NCI-H446 (cell line): Measurements from ENCODE around the gene SUMF2.
A peak's percentile ranks its signal among the peaks of the same experiment; 100 is the strongest.
"Not testable (repeated sequence)": the region's sequence is repeated elsewhere in the genome, so short reads cannot be mapped to it uniquely, and the experiment has no call there.

ENCODE experiments used
- DNase-seq, 2 experiments: peaks; one replicate each; lab custom pipeline; 2025; lab: John Stamatoyannopoulos, UW

Gene SUMF2

DNA sequence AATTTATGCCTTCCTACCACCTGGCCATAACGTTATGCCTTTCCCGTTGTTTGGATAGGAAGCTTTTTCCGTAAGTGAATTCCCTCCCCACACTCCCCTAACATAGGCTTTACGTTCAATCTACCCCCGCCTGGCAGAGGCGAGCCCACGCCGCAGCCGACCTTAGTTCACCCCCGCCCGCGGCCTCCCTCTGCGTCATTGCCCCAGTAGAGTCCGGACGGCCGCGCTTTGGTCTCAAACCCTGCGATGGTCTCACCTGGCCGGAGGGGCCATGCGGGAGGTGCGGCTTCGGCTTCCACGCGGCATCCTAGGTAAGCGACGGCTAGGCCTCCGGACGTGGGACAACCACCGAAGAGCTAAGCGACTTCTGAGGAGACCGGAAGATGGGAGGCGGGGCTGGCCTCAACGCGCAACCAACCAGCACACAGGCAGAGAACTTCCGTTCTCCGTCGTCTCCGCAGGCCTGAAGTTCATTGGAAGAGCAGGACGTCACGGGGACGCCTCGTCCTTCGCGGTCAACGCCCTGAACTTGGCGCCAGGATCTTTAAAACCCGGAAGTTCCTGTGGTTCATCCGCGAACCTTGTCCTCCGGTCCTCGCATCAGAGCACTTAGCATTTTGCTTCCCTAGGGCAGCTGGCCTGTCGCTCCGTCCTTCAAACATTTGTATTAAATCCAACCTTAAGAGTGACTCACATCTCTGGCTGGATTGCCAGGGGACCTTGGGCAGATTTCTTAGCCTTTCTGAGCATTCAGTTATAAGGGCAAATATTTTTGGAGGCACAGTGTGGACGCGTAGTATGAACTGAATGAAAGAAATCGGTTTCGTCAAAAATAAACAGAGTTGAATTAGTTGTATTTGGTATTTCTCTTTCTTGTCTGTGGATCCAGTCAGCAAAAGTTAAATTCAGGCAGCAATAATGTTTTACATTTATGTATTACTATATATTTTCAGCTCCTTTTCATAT lies 42.3 kb downstream of the SUMF2 start, which contains the start of gene CHCHD2:
Gene CHCHD2 (minus strand): TSS at position 369 of the 966 bp plus-strand sequence. CDS start 63 bp downstream, at position 306.
- peak; percentile 98 to 99 for DNase-seq

DNA sequence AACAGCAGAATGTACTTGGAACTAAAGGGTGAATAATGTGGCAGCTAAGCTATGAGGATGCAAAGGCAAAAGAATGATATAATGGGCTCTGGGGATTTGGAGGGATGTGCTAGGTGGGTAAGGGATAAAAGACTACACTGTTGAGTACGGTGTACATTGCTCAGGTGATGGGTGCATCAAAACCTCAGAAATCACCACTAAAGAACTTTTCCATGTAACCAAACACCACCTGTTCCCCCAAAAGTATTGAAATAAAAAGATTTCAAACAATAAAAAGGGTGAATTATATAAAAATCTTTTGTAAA lies 43.8 kb downstream of the SUMF2 start:
- DNase-seq, result no peak

DNA sequence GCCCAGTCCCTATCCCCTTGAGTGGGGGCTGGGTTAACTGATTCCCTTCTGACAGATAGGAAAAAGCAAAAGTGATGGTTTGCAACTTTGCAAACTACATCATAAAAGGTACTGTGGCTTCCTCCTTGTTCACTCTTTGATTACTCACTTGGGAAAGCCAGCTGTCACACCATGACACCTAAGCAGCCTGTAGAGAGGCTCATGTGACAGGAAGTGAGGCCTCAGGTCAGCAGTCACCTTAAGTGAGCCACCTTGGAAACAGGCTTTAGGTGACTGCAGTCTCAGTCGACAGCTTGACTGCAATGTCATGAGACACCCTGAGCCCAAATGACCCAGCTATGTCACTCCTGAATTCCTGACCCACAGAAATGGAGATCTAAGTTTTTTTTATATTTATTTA lies 46.5 kb downstream of the SUMF2 start:
- DNase-seq, result no peak

DNA sequence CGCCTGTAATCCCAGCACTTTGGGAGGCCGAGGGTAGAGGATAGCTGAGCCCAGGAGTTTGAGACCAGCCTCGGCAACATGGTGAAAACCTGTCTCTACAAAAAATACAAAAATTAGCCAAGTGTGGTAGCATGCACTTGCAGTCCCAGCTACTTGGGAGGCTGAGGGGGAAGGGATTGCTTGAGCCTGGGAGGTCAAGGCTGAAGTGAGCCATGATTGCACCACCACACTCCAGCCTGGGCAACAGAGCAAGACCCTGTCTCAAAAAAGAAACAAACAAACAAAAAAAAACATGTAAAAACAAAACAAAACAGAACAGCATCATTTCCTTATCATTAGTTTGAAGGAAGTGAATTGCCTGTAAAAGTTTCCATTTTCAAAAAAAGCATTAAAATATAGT lies 48.2 kb downstream of the SUMF2 start:
- not testable (repeated sequence) for DNase-seq

DNA sequence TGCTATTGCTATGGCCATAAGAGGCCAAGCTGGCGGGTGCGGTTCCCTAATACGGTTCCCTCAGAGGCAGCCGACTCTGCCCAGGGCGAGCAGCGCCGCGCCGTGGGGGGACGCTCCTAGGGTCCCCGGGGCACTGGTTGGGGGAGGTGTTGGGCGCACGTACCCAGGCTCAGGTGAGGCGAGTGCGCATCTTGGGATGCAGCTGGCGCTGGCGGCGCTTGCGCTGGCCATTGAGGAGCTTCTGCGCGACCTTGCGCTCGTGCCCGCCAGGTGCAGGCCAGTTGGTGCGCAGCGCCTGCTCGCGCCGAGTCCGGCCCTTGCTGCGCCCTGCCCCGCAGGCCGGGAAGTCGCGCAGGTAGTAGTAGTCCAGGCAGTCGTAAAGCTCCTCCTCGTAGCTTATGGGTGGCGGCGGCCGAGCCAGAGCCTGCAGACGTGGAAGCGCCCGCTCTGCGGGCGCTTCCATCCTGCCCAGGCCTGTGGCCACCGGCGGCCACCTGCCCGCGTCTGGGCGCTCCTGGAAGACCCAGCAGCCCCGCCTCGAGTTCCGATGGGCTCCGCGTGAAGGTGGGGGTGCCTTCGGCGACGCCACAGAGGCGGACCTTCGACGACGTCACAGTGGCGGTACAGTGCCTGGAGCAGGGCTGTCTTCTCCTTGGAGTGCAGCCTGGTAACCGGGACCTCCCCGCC lies 51.9 kb downstream of the SUMF2 start, which contains the start of gene NUPR2:
Gene NUPR2 (minus strand): TSS at position 566 of the 687 bp plus-strand sequence. CDS start 103 bp downstream, at position 463.
- DNase-seq, result no peak

DNA sequence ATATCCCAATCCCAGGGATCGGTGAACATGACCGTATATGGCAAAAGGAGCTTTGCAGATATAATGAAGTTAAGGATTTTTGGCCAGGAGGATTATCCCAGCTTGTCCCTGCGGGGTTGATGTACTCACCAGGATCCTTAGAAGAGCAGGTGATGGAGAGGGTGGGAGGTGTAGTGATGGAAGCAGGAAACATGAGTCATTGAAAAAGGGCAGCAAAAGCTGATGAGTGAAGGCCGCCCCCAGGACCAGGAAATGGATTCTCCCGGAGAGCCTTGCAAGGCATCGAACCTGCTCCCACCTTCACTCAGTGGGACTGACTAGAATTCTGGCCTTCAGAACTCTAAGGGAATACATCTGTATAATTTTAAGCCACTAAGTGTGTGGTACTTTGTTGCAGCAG lies 57.4 kb downstream of the SUMF2 start:
- no peak for DNase-seq

DNA sequence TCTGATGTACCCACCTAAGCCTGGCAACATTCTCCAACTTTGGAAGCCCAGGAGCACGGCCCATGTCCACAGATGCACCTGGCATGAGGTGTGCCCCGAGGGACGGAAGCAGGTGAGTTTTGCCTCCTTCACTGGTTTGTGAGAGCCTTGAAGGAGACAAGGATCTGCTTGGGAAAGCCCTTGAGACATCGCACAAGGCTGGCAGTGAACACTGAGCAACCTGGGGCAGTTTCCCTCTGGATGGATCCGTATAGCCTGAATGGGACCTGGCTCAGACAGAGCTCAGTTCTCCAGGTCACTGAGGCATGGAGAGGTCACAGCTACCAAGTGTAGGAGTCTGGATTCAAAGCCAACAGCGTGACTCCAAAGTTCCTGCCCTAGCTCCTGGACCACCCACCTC lies 60.9 kb downstream of the SUMF2 start:
- no peak for DNase-seq

DNA sequence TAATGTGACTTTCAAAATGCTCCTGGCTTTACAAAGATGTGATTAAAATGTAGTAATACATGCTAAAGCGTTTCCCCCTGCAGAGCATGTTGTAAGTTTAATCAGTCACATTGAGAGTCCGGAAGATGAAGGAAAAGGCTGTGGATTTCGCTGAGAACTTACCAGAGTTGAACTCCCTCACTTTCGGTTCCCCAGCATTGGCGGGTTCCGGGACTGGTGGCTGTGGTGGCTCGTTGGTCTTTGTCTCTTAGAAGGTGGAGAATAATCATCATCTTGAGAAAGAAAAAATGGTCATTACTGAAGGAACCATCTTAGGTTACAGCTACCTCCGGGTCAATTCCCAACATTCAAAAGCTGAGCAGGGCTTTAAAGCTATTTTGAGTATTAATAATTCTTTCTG lies 61.7 kb downstream of the SUMF2 start:
- no peak for DNase-seq

DNA sequence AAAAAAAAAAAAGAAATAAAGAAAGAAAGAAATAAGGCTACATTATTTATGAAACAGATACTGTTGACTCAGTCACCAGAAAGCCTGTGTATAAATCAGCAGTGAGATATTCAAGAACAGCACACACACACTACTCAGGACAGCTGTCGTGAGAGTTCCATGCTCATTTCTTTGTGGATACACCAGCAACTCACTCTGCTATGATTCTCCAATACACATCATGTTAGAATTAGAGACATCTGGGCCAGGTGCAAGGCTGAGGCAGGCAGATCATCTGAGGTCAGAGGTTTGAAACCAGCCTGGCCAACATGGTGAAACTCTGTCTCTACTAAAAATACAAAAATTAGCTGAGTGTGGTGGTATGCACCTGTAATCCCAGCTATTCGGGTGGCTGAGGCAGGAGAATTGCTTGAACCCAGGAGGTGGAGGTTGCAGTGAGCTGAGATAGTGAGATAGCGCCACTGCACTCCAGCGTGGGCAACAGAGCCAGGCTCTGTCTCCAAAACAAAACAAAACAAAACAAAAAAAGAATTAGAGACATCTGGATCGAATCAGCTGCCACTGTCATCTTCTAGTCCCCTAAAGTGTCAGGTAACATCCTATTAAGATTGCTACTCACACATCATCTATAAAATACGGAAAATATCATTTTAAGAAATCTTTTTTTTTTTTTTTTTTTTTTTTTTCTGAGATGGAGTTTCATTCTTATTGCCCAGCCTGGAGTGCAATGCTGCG lies 63.3 kb downstream of the SUMF2 start:
- no peak for DNase-seq
